Sigmoid colon (tissue), 7 donors: ENCODE results near the gene CPA5. TPM values are rescaled to one million over a fixed set of nuclear protein-coding genes. Genes with fewer than 3 reads are reported as not detected.
"Not testable (repeated sequence)": the region's sequence is repeated elsewhere in the genome, so short reads cannot be mapped to it uniquely, and the experiment has no call there.

Experiments used
- DNase-seq: peaks from one replicate; pipeline ENCODE4 v3.0.0-alpha.2; 2019
- H3K27ac ChIP-seq, 4 donors: fragments of 200-600 bp; sonication (generic); one replicate each; pipeline ENCODE4 v1.5.1; 2016 to 2019; ENCODE audit warnings: mild to moderate bottlenecking in 1 of 4
- H3K27me3 ChIP-seq, 3 donors: fragments of 200-600 bp; sonication (generic); one replicate each; pipeline ENCODE4 v1.5.1; 2019; ENCODE audit warnings: mild to moderate bottlenecking in 1 of 3
- H3K36me3 ChIP-seq, 4 donors: fragments of 200-600 bp; sonication (generic); one replicate each; pipeline ENCODE4 v1.5.1; 2016 to 2019
- H3K4me1 ChIP-seq, 4 donors: fragments of 200-600 bp; sonication (generic); one replicate each; pipeline ENCODE4 v1.5.1; 2017 to 2019
- H3K4me3 ChIP-seq, 4 donors: fragments of 200-600 bp; sonication (generic); one replicate each; pipeline ENCODE4 v1.5.1; 2017 to 2019; ENCODE audit warnings: mild to moderate bottlenecking in 2 of 4, moderate library complexity in 1 of 4
- H3K9me3 ChIP-seq, 4 donors: fragments of 200-600 bp in 3 of 4; sonication (generic) in 3 of 4; one replicate each; pipeline versions ENCODE4 v1.5.1 to v1.6.1; 2013 to 2019
- CTCF ChIP-seq, 4 experiments: fragments of 450-650 bp in 3 of 4; fragments of 200-600 bp in 1 of 4; IDR thresholded peaks; one replicate each; pipeline ENCODE4 v1.5.1; 2016 to 2019; ENCODE audit warnings: antibody characterized with exemption in 4 of 4, mild to moderate bottlenecking in 3 of 4, moderate library complexity in 2 of 4
- EP300 ChIP-seq, 4 donors: sonication (generic); formaldehyde crosslinking; IDR thresholded peaks; one replicate each; pipeline ENCODE4 v1.6.1; 2017; ENCODE audit warnings: antibody characterized with exemption in 4 of 4
- POLR2A ChIP-seq, 2 donors: fragments of 450-650 bp; IDR thresholded peaks; one replicate each; pipeline ENCODE4 v1.6.1; 2016; ENCODE audit warnings: antibody characterized with exemption in 2 of 2, mild to moderate bottlenecking in 2 of 2, moderate library complexity in 2 of 2
- POLR2AphosphoS5 ChIP-seq, 4 donors: sonication (generic); formaldehyde crosslinking; IDR thresholded peaks; one replicate each; pipeline ENCODE4 v1.6.1; 2017; ENCODE audit warnings: antibody characterized with exemption in 4 of 4
- WGBS, 2 donors: extraction: QIAGEN DNeasy Blood & Tissue Kit; methylation state at CpG; one replicate each; pipeline ENCODE4 v1.1.7; 2013; 5-methylcytosine and 5-hydroxymethylcytosine counted together
- intact Hi-C: fragments of 100-400 bp; cut with DNase I; formaldehyde crosslinking; loops from one replicate; pipeline ENCODE4 v1.15.1; 2023
- polyA plus RNA-seq, 3 donors: library from polyadenylated mRNA; stranded (reverse); fragments of 200-250 nt; gene quantifications; one replicate each; pipeline ENCODE4 v1.2.3, GENCODE V29; 2013
- total RNA-seq, 4 donors: library from RNA; depleted of rRNA; stranded (reverse); fragments of >200 nt; gene quantifications; one replicate each; pipeline ENCODE4 v1.1.0, GENCODE V29; 2016
- donor health status: healthy with polysubstance abuse.
- donor health status: Bipolar disorder and iron deficiency.
- donor health status: healthy.

The CPA5 gene
- total and polyA plus RNA-seq, 7 donors, result 1.1 TPM; not detected in 6

- TF ChIP-seq EP300 (IDR thresholded peaks at IDR 0.05), result no peak
- no peak for TF ChIP-seq POLR2AphosphoS5 (IDR thresholded peaks at IDR 0.05)
- no peak for TF ChIP-seq POLR2A (IDR thresholded peaks at IDR 0.05)
- TF ChIP-seq CTCF (IDR thresholded peaks at IDR 0.05), result no peak
- no peaks in the 10 kb centered on the region for H3K9me3 ChIP-seq
- H3K36me3 ChIP-seq, result no peaks in the 10 kb centered on the region
- intact Hi-C loops, result no loop called here
- no peak overlapping the region for H3K27ac ChIP-seq
- H3K27me3 ChIP-seq, result no peaks in the 10 kb centered on the region
- peaks cover 0 to 4% (median 0%) of the 10 kb centered on the region in 4 donors for H3K4me1 ChIP-seq
- no peak overlapping the region for H3K4me3 ChIP-seq
- WGBS, 2 donors, result 95 to 98% methylated on average over 1 of the region's 1 CpG
- DNase-seq, result no peak
Measured at GRCh38 chr7:130319541-130319940, 25.1 kb upstream of the CPA5 start.

- H3K4me3 ChIP-seq, H3K27ac ChIP-seq, DNase-seq, H3K4me1 ChIP-seq, H3K36me3 ChIP-seq, H3K27me3 ChIP-seq, intact Hi-C loops, H3K9me3 ChIP-seq: not testable (repeated sequence)
- WGBS, 2 donors, result 81 to 87% methylated on average over 3 of the region's 3 CpGs
Measured at GRCh38 chr7:130321542-130322229, 22.9 kb upstream of the CPA5 start.

GRCh38 chr7:130322615-130323014, 22.0 kb upstream of the CPA5 start:
- no peak for DNase-seq
- intact Hi-C loops, result no loop called here
- TF ChIP-seq POLR2AphosphoS5 (IDR thresholded peaks at IDR 0.05) (no peak), CTCF (IDR thresholded peaks at IDR 0.05) (no peak), EP300 (IDR thresholded peaks at IDR 0.05) (no peak), POLR2A (IDR thresholded peaks at IDR 0.05) (no peak)
- 91 to 94% methylated on average over 7 of the region's 7 CpGs for WGBS, 2 donors
- Histone ChIP-seq H3K4me3 (no peak overlapping the region), H3K27me3 (no peaks in the 10 kb centered on the region), H3K9me3 (no peaks in the 10 kb centered on the region), H3K27ac (no peak overlapping the region), H3K4me1 (peaks cover 0 to 4% (median 0%) of the 10 kb centered on the region in 4 donors), H3K36me3 (no peaks in the 10 kb centered on the region)

GRCh38 chr7:130324306-130324943, 20.2 kb upstream of the CPA5 start:
- no peaks in the 10 kb centered on the region for H3K27me3 ChIP-seq
- no peaks in the 10 kb centered on the region for H3K36me3 ChIP-seq
- no peak for DNase-seq
- WGBS, 2 donors, result 93 to 97% methylated on average over 10 of the region's 10 CpGs
- H3K4me3 ChIP-seq, result no peak overlapping the region
- H3K9me3 ChIP-seq, result no peaks in the 10 kb centered on the region
- intact Hi-C loops, result no loop called here
- TF ChIP-seq EP300 (IDR thresholded peaks at IDR 0.05) (no peak), POLR2AphosphoS5 (IDR thresholded peaks at IDR 0.05) (no peak), POLR2A (IDR thresholded peaks at IDR 0.05) (no peak), CTCF (IDR thresholded peaks at IDR 0.05) (no peak)
- H3K4me1 ChIP-seq, result peaks cover 0 to 4% (median 0%) of the 10 kb centered on the region in 4 donors
- no peak overlapping the region for H3K27ac ChIP-seq

- Histone ChIP-seq H3K36me3 (no peaks in the 10 kb centered on the region), H3K4me1 (peaks cover 0 to 9% (median 3%) of the 10 kb centered on the region in 4 donors), H3K27me3 (no peaks in the 10 kb centered on the region), H3K4me3 (no peak overlapping the region), H3K27ac (no peak overlapping the region), H3K9me3 (no peaks in the 10 kb centered on the region)
- TF ChIP-seq POLR2AphosphoS5 (IDR thresholded peaks at IDR 0.05) (no peak), CTCF (IDR thresholded peaks at IDR 0.05) (no peak), POLR2A (IDR thresholded peaks at IDR 0.05) (no peak), EP300 (IDR thresholded peaks at IDR 0.05) (no peak)
- no peak for DNase-seq
- intact Hi-C loops, result no loop called here
- 29 to 63% methylated on average over 3 of the region's 3 CpGs for WGBS, 2 donors
Measured at GRCh38 chr7:130329681-130330080, 14.9 kb upstream of the CPA5 start.
